Nephron progenitor cell (in vitro differentiated cells): ENCODE data around the gene TMEM116.
A peak's percentile ranks its signal among the peaks of the same experiment; 100 is the strongest.

Experiments
- DNase-seq: peaks from one replicate; pipeline ENCODE4 v3.0.0; 2021
- H3K27ac Mint-ChIP-seq: 2 replicates; pipeline ENCODE4 v1.8.0; 2021; ENCODE audit warnings: mild to moderate bottlenecking, moderate library complexity, mixed read lengths
- H3K27me3 Mint-ChIP-seq: 2 replicates; pipeline ENCODE4 v1.8.0; 2021; ENCODE audit warnings: mild to moderate bottlenecking, low read depth, mixed read lengths; ENCODE audit not compliant: poor library complexity
- H3K36me3 Mint-ChIP-seq: 2 replicates; pipeline ENCODE4 v1.8.0; 2021; ENCODE audit warnings: low read depth, mixed read lengths
- H3K4me1 Mint-ChIP-seq: 2 replicates; pipeline ENCODE4 v1.8.0; 2021; ENCODE audit warnings: mixed read lengths
- H3K4me3 Mint-ChIP-seq: 2 replicates; pipeline ENCODE4 v1.8.0; 2021; ENCODE audit warnings: mild to moderate bottlenecking, moderate library complexity, mixed read lengths
- H3K9me3 Mint-ChIP-seq: 2 replicates; pipeline ENCODE4 v1.8.0; 2021; ENCODE audit warnings: mild to moderate bottlenecking, moderate library complexity, mixed read lengths
- CTCF ChIP-seq: fragments of 200-600 bp; sonication (generic); IDR thresholded peaks from 2 replicates; pipeline ENCODE4 v1.5.0; 2021; ENCODE audit warnings: antibody characterized with exemption

Gene TMEM116

GRCh38 chr12:112022241-112023016, 9.5 kb upstream of the TMEM116 start:
- H3K4me3 Mint-ChIP-seq: no peak overlapping the region
- no peaks in the 10 kb centered on the region for H3K9me3 Mint-ChIP-seq
- H3K36me3 Mint-ChIP-seq: peaks cover 42% of the 10 kb centered on the region
- no peak for TF ChIP-seq CTCF
- peaks cover 5% of the 10 kb centered on the region for H3K4me1 Mint-ChIP-seq
- peak overlapping the region; percentile 79 for H3K27ac Mint-ChIP-seq
- no peak for DNase-seq
- H3K27me3 Mint-ChIP-seq: no peaks in the 10 kb centered on the region

DNA sequence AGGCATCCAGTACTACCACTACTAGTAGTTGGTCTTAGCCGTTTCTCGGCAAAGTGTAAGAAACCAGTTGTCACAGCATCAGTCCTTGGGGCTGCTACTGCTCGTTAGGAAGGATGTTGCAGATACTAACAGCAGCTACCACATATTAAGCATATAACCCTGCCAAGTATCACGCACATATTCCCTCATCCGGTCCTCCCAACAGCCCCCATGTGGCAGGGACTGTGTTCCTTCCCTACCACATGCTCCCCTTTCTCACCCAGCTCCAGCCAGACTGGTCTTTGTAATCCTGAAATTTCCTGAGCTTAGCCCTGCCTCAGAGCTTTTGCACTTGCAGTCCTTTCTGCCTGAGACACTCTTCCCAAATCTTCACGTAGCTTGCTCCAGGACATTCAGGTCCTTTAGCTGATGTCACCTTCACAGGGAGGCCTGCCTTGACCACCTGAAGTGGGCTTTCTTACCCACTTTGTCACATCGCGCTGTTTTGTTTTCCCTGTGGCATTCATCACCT, 8.0 kb upstream of the TMEM116 start:
- peaks cover 8% of the 10 kb centered on the region for H3K4me1 Mint-ChIP-seq
- peaks cover 51% of the 10 kb centered on the region for H3K36me3 Mint-ChIP-seq
- no peak for TF ChIP-seq CTCF
- H3K4me3 Mint-ChIP-seq: no peak overlapping the region
- no peaks in the 10 kb centered on the region for H3K27me3 Mint-ChIP-seq
- no peak overlapping the region for H3K27ac Mint-ChIP-seq
- no peak for DNase-seq
- H3K9me3 Mint-ChIP-seq: peaks cover 4% of the 10 kb centered on the region

DNA sequence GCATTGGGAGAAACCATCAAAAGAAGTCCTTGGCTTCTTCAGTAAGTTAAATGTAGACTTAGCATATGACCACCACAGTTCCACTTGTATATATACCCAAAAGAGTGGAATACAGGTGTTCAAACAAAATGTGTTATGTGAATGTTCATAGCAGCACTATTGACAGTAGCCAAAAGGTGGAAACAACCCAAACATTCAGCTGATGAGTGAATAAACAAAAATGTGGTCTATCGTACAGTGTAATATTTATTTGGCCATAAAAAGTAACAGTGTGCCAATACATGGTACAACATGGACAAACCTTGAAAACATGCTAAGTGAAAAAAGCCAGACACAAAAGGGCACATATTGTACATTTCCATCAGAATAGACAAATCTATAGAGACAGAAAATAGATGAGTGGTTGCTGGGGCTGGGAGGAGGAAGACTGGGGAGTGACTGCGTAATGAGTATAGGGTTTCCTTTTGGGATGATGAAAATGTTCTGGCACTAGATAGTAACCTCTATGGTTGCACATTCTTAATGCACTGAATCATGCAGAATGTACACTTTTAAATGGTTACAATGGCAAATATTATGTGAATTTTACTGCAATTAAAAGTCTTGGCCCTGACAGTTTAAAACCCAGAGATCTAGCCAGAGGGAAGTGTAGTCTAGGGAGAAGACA, 5.7 kb upstream of the TMEM116 start:
- Mint-ChIP-seq H3K36me3 (peaks cover 58% of the 10 kb centered on the region), H3K27me3 (no peaks in the 10 kb centered on the region), H3K27ac (peak overlapping the region; percentile 24), H3K9me3 (peaks cover 9% of the 10 kb centered on the region), H3K4me1 (peaks cover 18% of the 10 kb centered on the region), H3K4me3 (no peak overlapping the region)
- no peak for TF ChIP-seq CTCF
- no peak for DNase-seq

DNA sequence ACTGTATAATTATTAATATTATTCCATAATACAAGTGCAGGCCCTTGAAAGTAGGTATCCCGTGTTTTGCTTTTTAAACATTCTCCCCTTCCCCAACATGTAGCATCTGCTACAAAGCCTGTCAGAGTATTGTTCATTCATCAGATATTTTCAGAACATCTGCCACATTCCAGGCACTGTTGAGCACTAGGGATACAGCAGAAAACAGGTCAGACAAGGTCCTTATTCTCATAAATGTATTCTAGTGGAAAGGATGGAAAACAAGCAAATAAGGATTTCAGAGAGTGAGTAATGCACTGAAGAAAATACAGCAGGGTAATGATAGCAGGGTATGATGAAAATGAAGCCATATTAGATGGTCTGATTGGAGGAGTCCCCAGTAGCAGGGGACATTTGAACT, 4.1 kb upstream of the TMEM116 start:
- H3K36me3 Mint-ChIP-seq: peaks cover 52% of the 10 kb centered on the region
- no peak overlapping the region for H3K27ac Mint-ChIP-seq
- H3K9me3 Mint-ChIP-seq: peaks cover 11% of the 10 kb centered on the region
- peaks cover 27% of the 10 kb centered on the region for H3K4me1 Mint-ChIP-seq
- H3K4me3 Mint-ChIP-seq: no peak overlapping the region
- DNase-seq: no peak
- H3K27me3 Mint-ChIP-seq: no peaks in the 10 kb centered on the region
- no peak for TF ChIP-seq CTCF

DNA sequence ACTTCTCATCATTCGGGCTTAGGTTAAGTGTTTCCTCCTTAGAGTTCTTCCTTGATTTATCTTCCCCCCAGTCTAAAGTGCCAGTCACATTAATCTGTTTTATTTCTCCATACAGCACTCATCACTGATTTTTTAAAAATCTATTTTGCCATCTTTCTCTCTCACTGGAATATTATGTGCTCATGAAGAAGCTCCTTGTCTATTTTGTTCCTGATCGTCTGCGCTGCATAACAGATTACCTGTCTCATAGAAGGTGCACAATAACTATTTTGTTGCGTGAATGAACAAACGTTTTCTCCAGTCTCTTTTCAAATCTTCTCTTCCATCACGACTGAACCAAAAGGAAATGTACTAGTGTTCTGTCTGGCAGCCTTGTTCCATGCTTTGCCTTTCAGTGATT, 3.0 kb upstream of the TMEM116 start:
- H3K27ac Mint-ChIP-seq: no peak overlapping the region
- peak overlapping the region; percentile 62 for H3K4me3 Mint-ChIP-seq

More for the DNA sequence above, 3.0 kb upstream of the TMEM116 start:
- DNase-seq: no peak
- peaks cover 56% of the 10 kb centered on the region for H3K36me3 Mint-ChIP-seq
- peaks cover 13% of the 10 kb centered on the region for H3K9me3 Mint-ChIP-seq
- H3K4me1 Mint-ChIP-seq: peaks cover 38% of the 10 kb centered on the region
- no peak for TF ChIP-seq CTCF
- no peaks in the 10 kb centered on the region for H3K27me3 Mint-ChIP-seq
